GM13977 (cell line): ENCODE data around the gene FSTL1.

Source experiments
- DNase-seq: peaks from one replicate; pipeline ENCODE4 v3.0.0; 2012; ENCODE audit warnings: low spot score
- in situ Hi-C: fragments of 300-500 bp; cut with MboI; formaldehyde crosslinking; loops from one replicate; pipeline ENCODE4 v1.12.0; 2022; ENCODE audit warnings: low sequenced_read_pairs, low pct_unique_long_range_greater_than_20kb, mixed read lengths, inconsistent platforms; ENCODE audit not compliant: unreplicated experiment
- TF ChIP-seq, protein P1 (sequence below): IDR thresholded peaks from 2 replicates; pipeline ENCODE4 v1.5.1; 2012; ENCODE audit warnings: mild to moderate bottlenecking, control low read depth; ENCODE audit not compliant: insufficient read depth; ENCODE audit errors: extremely low read depth, missing control alignments

Gene FSTL1

DNA sequence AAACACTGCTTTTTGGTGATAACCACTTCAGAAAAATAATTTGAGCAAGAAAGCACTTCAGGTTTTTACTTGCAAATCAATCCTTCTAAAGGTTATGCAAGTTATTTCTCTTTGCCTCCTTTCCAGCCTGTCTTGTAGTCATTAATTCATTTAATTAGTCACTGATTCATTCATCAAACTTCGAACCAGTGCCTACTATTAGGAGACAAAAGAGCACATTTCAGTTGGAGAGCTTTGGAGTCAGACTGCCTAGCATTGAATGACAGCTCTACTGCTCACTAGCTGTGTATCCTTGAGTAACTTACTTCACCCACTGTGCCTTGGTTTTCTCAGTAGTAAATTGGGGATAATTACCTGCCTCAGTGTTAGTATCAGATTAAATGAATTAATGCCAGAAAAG is 86.7 kb downstream of the FSTL1 start:
- in situ Hi-C loops: no loop called here
- TF ChIP-seq, protein P1, sequence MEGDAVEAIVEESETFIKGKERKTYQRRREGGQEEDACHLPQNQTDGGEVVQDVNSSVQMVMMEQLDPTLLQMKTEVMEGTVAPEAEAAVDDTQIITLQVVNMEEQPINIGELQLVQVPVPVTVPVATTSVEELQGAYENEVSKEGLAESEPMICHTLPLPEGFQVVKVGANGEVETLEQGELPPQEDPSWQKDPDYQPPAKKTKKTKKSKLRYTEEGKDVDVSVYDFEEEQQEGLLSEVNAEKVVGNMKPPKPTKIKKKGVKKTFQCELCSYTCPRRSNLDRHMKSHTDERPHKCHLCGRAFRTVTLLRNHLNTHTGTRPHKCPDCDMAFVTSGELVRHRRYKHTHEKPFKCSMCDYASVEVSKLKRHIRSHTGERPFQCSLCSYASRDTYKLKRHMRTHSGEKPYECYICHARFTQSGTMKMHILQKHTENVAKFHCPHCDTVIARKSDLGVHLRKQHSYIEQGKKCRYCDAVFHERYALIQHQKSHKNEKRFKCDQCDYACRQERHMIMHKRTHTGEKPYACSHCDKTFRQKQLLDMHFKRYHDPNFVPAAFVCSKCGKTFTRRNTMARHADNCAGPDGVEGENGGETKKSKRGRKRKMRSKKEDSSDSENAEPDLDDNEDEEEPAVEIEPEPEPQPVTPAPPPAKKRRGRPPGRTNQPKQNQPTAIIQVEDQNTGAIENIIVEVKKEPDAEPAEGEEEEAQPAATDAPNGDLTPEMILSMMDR: no peak
- no peak for DNase-seq

DNA sequence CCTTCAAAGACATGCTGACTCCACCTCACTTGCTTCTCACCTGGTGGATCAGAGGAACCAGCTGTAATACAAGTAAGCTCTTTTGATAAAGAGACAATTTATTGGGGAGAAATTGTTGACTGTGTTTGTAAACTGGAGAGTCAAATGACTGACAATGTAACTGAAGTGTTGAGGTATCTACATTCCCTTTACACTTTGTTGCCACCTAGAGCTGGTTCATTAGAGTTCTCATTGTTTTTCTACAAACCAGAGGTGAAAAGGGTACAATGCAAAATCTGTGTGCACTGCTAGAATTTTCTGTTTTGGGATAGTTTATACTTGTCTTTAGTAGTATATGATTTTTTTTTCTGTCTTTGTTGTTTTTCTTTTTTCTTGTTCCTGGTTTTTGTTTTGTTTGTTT is 93.0 kb downstream of the FSTL1 start:
- TF ChIP-seq, protein P1: no peak
- DNase-seq: no peak
- in situ Hi-C loops: no loop called here

DNA sequence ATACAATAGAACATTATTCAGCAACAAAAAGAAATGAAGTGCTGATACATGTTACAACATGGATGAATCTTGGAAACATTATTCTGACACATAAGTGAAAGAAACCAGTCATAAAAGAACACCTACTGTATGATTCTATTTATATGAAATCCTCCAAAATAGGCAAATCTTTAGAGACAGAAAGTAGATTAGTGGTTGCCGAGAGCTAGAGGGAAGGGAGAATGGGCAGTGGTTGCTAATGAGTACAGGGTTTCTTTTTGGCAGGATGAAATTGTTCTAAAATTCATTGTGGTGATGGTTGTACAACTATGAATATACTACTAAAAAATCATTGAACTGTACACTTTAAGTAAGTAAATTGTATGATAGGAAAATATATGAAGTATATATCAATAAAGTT is 95.3 kb downstream of the FSTL1 start:
- TF ChIP-seq, protein P1: no peak

DNA sequence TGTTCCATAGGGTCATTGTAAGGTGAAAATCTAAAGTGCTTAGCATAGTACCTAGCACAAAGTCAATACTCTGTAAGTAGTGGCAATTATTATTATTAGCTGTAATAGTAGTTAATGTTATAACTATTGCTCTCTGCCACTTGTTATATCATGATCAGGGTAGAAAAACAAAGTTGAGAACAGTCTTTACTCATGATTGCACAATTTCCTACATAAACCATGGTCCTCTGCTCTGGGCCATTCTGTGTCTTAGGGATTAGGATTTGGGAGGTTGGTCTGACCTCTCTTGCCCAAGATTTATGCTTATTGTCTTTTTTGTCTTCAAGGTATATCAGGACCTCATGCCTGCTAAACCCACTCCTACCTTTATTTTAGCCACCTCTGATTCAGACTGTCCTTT is 97.3 kb downstream of the FSTL1 start:
- no peak for DNase-seq
- TF ChIP-seq, protein P1: no peak
- in situ Hi-C loops: no loop called here

More for the DNA sequence above, 95.3 kb downstream of the FSTL1 start:
- DNase-seq: no peak
- in situ Hi-C loops: no loop called here

DNA sequence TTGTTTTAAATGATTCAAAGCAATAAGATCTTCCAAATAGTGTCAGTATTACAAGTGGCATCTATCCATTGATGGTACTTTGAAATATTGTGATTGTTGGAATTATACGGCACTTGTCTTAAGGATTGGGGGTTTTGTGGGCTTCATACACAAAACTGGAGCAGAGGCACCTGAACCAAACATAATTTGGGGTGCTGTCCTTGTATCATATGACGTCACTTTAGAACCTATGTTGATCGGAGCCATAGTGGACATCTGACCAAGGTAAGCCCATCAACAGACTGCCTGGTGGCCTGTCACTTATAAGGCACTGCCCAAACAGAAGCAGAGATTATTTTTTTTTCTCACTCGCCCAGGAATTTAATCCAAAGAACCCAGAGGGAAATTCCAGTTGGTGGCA is 98.8 kb downstream of the FSTL1 start:
- no peak for DNase-seq
- in situ Hi-C loops: no loop called here
- TF ChIP-seq, protein P1: no peak

DNA sequence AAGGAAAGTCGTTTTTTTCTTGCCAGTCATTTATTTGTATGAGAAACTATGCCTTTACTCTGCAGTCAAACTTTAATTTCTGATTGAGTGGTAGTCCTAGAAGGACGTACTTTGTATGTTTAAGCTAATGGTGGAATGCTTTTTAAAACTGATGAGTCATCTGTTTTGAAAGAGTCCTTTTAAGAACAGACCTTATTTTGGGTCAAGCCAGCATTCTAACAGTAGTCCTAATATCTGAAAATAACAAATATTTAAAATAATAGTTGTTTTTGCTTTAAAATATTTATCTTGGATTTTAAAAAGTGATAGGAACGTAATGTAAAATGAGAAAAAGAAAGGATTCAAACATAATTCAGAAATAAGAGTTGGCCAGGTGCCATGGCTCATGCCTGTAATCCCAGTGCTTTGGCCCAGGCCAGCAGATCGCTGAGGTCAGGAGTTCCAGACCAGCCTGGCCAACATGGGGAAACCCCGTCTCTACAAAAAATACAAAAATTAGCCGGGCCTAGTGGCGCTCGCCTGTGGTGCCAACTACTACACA is 100.3 kb downstream of the FSTL1 start:
- TF ChIP-seq, protein P1: no peak
- in situ Hi-C loops: no loop called here
- DNase-seq: no peak

DNA sequence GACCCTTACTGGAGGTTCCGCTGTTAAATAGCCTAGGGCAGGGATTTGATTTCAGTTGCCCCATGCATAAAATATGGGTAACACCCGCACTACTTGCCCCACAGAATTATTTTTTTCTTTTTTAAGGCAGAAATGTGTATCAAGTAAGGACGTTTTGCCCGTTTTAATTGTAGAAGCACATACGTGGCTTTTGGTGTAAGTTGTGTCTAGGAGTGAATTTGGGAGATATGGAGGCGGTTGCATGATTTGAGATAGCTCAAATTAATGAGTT is 101.0 kb downstream of the FSTL1 start:
- no peak for DNase-seq
- TF ChIP-seq, protein P1: no peak
- in situ Hi-C loops: no loop called here
